ENCODE results near the gene METRNL.
"Not testable (repeated sequence)": the region's sequence is repeated elsewhere in the genome, so short reads cannot be mapped to it uniquely, and the experiment has no call there.

METRNL gene

GRCh38 chr17:83122834-83123233 lies 43.4 kb downstream of the METRNL start:
- DNase-seq (ENCODE audit: low spot score), result no peak

GRCh38 chr17:83123896-83124801 lies 44.7 kb downstream of the METRNL start:
- no peak for DNase-seq (ENCODE audit: low spot score)

GRCh38 chr17:83124871-83125514 lies 45.6 kb downstream of the METRNL start:
- DNase-seq (ENCODE audit: low spot score), result no peak

GRCh38 chr17:83125515-83126274 lies 46.3 kb downstream of the METRNL start:
- no peak for DNase-seq (ENCODE audit: low spot score)

GRCh38 chr17:83126275-83126811 lies 46.9 kb downstream of the METRNL start:
- no peak for DNase-seq (ENCODE audit: low spot score)

GRCh38 chr17:83127431-83128160 lies 48.2 kb downstream of the METRNL start:
- DNase-seq (ENCODE audit: low spot score), result no peak

- no peak for DNase-seq (ENCODE audit: low spot score)
Measured at GRCh38 chr17:83128306-83129240, 49.2 kb downstream of the METRNL start.

- no peak for DNase-seq (ENCODE audit: low spot score)
Measured at GRCh38 chr17:83129676-83130075, 50.3 kb downstream of the METRNL start.

GRCh38 chr17:83131401-83132011 lies 52.1 kb downstream of the METRNL start:
- DNase-seq (ENCODE audit: low spot score), result no peak

- DNase-seq (ENCODE audit: low spot score), result no peak
Measured at GRCh38 chr17:83132251-83133081, 53.1 kb downstream of the METRNL start.

GRCh38 chr17:83133302-83134121 lies 54.1 kb downstream of the METRNL start:
- DNase-seq (ENCODE audit: low spot score), result no peak

GRCh38 chr17:83134456-83134855 lies 55.0 kb downstream of the METRNL start:
- not testable (repeated sequence) for DNase-seq (ENCODE audit: low spot score)

- DNase-seq (ENCODE audit: low spot score), result no peak
Measured at GRCh38 chr17:83135692-83136091, 56.3 kb downstream of the METRNL start.

- DNase-seq (ENCODE audit: low spot score), result no peak
Measured at GRCh38 chr17:83136156-83136555, 56.7 kb downstream of the METRNL start.

GRCh38 chr17:83136931-83137330 lies 57.5 kb downstream of the METRNL start:
- DNase-seq (ENCODE audit: low spot score), result no peak

- no peak for DNase-seq (ENCODE audit: low spot score)
Measured at GRCh38 chr17:83137523-83137922, 58.1 kb downstream of the METRNL start.

GRCh38 chr17:83138820-83139219 lies 59.4 kb downstream of the METRNL start:
- no peak for DNase-seq (ENCODE audit: low spot score)

GRCh38 chr17:83139541-83140248 lies 60.3 kb downstream of the METRNL start:
- not testable (repeated sequence) for DNase-seq (ENCODE audit: low spot score)
